H9 (cell line): ENCODE data around the gene H2BK1. TPM values are rescaled to one million over a fixed set of nuclear protein-coding genes. Genes with fewer than 3 reads are reported as not detected.

Source experiments
- DNase-seq: peaks from one replicate; pipeline ENCODE4 v3.0.0-alpha.2; 2017
- H2AFZ ChIP-seq: one replicate; pipeline ENCODE4 v1.6.1; 2013; ENCODE audit warnings: mild to moderate bottlenecking, low read length, control low read depth, moderate library complexity
- H2AK5ac ChIP-seq: 2 replicates; pipeline ENCODE4 v1.6.1; 2013; ENCODE audit warnings: low read length, control low read depth, mixed read lengths; ENCODE audit not compliant: insufficient read length
- H2BK120ac ChIP-seq: one replicate; pipeline ENCODE4 v1.6.1; 2013; ENCODE audit warnings: low read depth, mild to moderate bottlenecking, low read length, control low read depth, inconsistent platforms; ENCODE audit not compliant: poor library complexity, severe bottlenecking
- H2BK12ac ChIP-seq: 2 replicates; pipeline ENCODE4 v1.6.1; 2013; ENCODE audit warnings: low read length, control low read depth, mixed read lengths, low read depth; ENCODE audit not compliant: insufficient read length
- H2BK15ac ChIP-seq: 2 replicates; pipeline ENCODE4 v1.6.1; 2013; ENCODE audit warnings: low read depth, low read length, control low read depth
- H2BK20ac ChIP-seq: one replicate; pipeline ENCODE4 v1.6.1; 2013; ENCODE audit warnings: low read depth, mild to moderate bottlenecking, low read length, control low read depth, inconsistent platforms; ENCODE audit not compliant: poor library complexity, severe bottlenecking
- H2BK5ac ChIP-seq: 2 replicates; pipeline ENCODE4 v1.6.1; 2013; ENCODE audit warnings: low read length, control low read depth, mixed read lengths; ENCODE audit not compliant: insufficient read length
- H3K14ac ChIP-seq: 2 replicates; pipeline ENCODE4 v1.6.1; 2013; ENCODE audit warnings: low read length, control low read depth; ENCODE audit not compliant: insufficient read depth
- H3K18ac ChIP-seq: 2 replicates; pipeline ENCODE4 v1.6.1; 2013; ENCODE audit warnings: low read depth, mild to moderate bottlenecking, mixed read lengths, low read length, control low read depth; ENCODE audit not compliant: insufficient read length
- H3K23ac ChIP-seq: 2 replicates; pipeline ENCODE4 v1.6.1; 2013; ENCODE audit warnings: low read length, control low read depth, mixed read lengths, low read depth; ENCODE audit not compliant: insufficient read length
- H3K23me2 ChIP-seq: 2 replicates; pipeline ENCODE4 v1.6.1; 2013; ENCODE audit warnings: low read depth, mild to moderate bottlenecking, mixed read lengths, low read length, control low read depth; ENCODE audit not compliant: insufficient read length, poor library complexity, severe bottlenecking
- H3K27ac ChIP-seq: 2 replicates; pipeline ENCODE4 v1.5.1; 2013; ENCODE audit warnings: low read length, control low read depth, mixed read lengths, low read depth; ENCODE audit not compliant: insufficient read length
- H3K27me3 ChIP-seq: 2 replicates; pipeline ENCODE4 v1.6.1; 2013; ENCODE audit warnings: low read length, control low read depth, inconsistent platforms; ENCODE audit not compliant: insufficient read depth
- H3K4ac ChIP-seq: 2 replicates; pipeline ENCODE4 v1.6.1; 2013; ENCODE audit warnings: low read depth, mild to moderate bottlenecking, control low read depth, inconsistent platforms, low read length, moderate library complexity
- H3K4me1 ChIP-seq: 2 replicates; pipeline ENCODE4 v1.6.1; 2013; ENCODE audit warnings: low read length, control low read depth, inconsistent platforms; ENCODE audit not compliant: insufficient read depth
- H3K4me2 ChIP-seq: 2 replicates; pipeline ENCODE4 v1.6.1; 2013; ENCODE audit warnings: low read length, control low read depth, mixed read lengths; ENCODE audit not compliant: insufficient read length, insufficient read depth
- H3K56ac ChIP-seq: 2 replicates; pipeline ENCODE4 v1.6.1; 2013; ENCODE audit warnings: low read depth, mild to moderate bottlenecking, mixed read lengths, low read length, control low read depth; ENCODE audit not compliant: insufficient read length
- H3K79me1 ChIP-seq: 2 replicates; pipeline ENCODE4 v1.6.1; 2013; ENCODE audit warnings: low read depth, mild to moderate bottlenecking, moderate library complexity, low read length, control low read depth, inconsistent platforms; ENCODE audit not compliant: insufficient read depth, poor library complexity, severe bottlenecking
- H3K79me2 ChIP-seq: 2 replicates; pipeline ENCODE4 v1.6.1; 2013; ENCODE audit warnings: low read length, control low read depth, inconsistent platforms; ENCODE audit not compliant: insufficient read depth
- H3K9ac ChIP-seq: 2 replicates; pipeline ENCODE4 v1.6.1; 2013; ENCODE audit warnings: low read length, control low read depth, mixed read lengths; ENCODE audit not compliant: insufficient read length; ENCODE audit errors: extremely low read depth
- H3K9me3 ChIP-seq: one replicate; pipeline ENCODE4 v1.6.1; 2013; ENCODE audit warnings: low read depth, low read length, inconsistent platforms; ENCODE audit not compliant: control insufficient read depth
- H3T11ph ChIP-seq: one replicate; pipeline ENCODE4 v1.6.1; 2013; ENCODE audit warnings: mild to moderate bottlenecking, low read length, control low read depth, inconsistent platforms
- H4K20me1 ChIP-seq: one replicate; pipeline ENCODE4 v1.6.1; 2013; ENCODE audit not compliant: control insufficient read depth, insufficient read length, insufficient read depth
- H4K5ac ChIP-seq: 2 replicates; pipeline ENCODE4 v1.6.1; 2013; ENCODE audit warnings: low read depth, mild to moderate bottlenecking, mixed read lengths, low read length, control low read depth; ENCODE audit not compliant: insufficient read length
- H4K8ac ChIP-seq: replicated peaks from 2 replicates; pipeline ENCODE4 v1.6.1; 2013; ENCODE audit warnings: low read length, control low read depth, mixed read lengths, low read depth; ENCODE audit not compliant: insufficient read length
- H4K91ac ChIP-seq: 2 replicates; pipeline ENCODE4 v1.6.1; 2013; ENCODE audit warnings: low read depth, mild to moderate bottlenecking, moderate library complexity, mixed read lengths, low read length, control low read depth; ENCODE audit not compliant: insufficient read length
- H3K27ac Mint-ChIP-seq, 3 experiments: 2 replicates in 2 of 3; 3 replicates in 1 of 3; pipeline ENCODE4 v1.8.0; 2020 to 2021; ENCODE audit warnings: mixed read lengths in 3 of 3, mild to moderate bottlenecking in 1 of 3, moderate library complexity in 1 of 3
- H3K27me3 Mint-ChIP-seq: 2 replicates; pipeline ENCODE4 v1.8.0; 2021; ENCODE audit warnings: low read depth, mild to moderate bottlenecking, moderate library complexity, mixed read lengths
- H3K36me3 Mint-ChIP-seq, 3 experiments: 2 replicates in 2 of 3; 3 replicates in 1 of 3; pipeline ENCODE4 v1.8.0; 2020 to 2021; ENCODE audit warnings: low read depth in 3 of 3, mixed read lengths in 3 of 3; ENCODE audit not compliant: insufficient read depth in 1 of 3
- H3K4me1 Mint-ChIP-seq, 2 experiments: 2 replicates each; pipeline ENCODE4 v1.8.0; 2020; ENCODE audit warnings: mixed read lengths in 2 of 2
- H3K4me3 Mint-ChIP-seq, 2 experiments: 2 replicates in 1 of 2; 3 replicates in 1 of 2; pipeline ENCODE4 v1.8.0; 2020 to 2021; ENCODE audit warnings: mild to moderate bottlenecking in 2 of 2, mixed read lengths in 2 of 2, moderate library complexity in 1 of 2
- H3K9me3 Mint-ChIP-seq, 2 experiments: 2 replicates in 1 of 2; 3 replicates in 1 of 2; pipeline ENCODE4 v1.8.0; 2020; ENCODE audit warnings: mild to moderate bottlenecking in 2 of 2, mixed read lengths in 2 of 2, moderate library complexity in 1 of 2
- WGBS: extraction: QIAGEN DNeasy Blood & Tissue Kit; methylation state at CpG from one replicate; pipeline ENCODE4 v1.1.7; 2013; ENCODE audit warnings: missing lambda C conversion rate, low lambda C conversion rate, mixed read lengths; ENCODE audit not compliant: insufficient read length; ENCODE audit errors: extremely low coverage; 5-methylcytosine and 5-hydroxymethylcytosine counted together
- total RNA-seq: library from RNA; stranded (reverse); gene quantifications from 2 replicates; pipeline ENCODE4 v1.2.1, GENCODE V29; 2021
- TF ChIP-seq, protein P1 (sequence below): fragments of 200-600 bp; sonication (generic); conservative IDR thresholded peaks from 3 replicates; pipeline ENCODE4 v1.8.0; 2021; ENCODE audit warnings: antibody characterized with exemption, mild to moderate bottlenecking

H2BK1 gene
- total RNA-seq, 1 experiment from 2014 or later = not detected

DNA sequence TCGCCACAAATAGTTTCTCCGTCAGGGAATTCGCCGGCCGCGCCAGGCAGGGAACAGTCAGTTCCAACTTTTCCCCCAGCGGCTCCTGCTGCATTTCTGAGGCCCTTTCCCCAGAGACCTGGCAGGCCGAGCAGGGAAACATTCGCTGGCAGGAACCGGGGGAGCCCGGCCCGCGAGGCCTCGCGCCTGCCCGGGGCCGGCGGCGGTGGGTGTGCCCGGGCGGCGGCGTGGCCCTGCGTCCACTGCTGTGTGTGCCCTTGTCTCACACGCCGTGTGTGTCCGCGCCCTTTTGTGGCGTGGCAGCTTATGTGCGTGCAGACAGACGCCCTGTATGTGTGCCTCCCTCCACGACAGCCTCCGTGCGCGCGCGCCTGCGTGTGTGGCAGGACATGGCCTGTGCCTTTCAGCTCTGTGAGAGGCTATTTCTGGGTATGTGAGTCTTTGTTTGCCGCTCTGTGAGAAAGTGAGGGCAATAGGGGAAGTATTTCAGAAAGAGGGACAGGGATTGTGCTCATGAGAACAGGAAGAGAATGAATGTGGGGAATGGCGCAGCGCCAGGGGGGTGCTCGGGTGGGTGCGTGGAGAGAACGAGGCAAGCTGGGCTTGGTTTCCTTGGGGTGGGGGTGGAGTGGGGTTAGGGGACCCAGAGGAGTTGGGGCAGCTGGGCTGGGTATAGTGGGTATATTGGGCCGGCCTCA, 38.9 kb upstream of the H2BK1 start:
- Histone ChIP-seq H4K91ac (no peak overlapping the region), H2BK120ac (no peak overlapping the region), H4K8ac (no peak overlapping the region), H2BK5ac (no peak overlapping the region), H3K23me2 (peaks cover 22% of the 10 kb centered on the region), H3K9me3 (no peaks in the 10 kb centered on the region), H3K18ac (no peak overlapping the region), H3K79me1 (no peaks in the 10 kb centered on the region), H2BK20ac (no peak overlapping the region), H3K27me3 (peaks cover 19% of the 10 kb centered on the region; the same call in 1 of the 2 replicates), H3K14ac (no peak overlapping the region), H3T11ph (no peak overlapping the region), H3K27ac (no peak overlapping the region), H2BK15ac (no peak overlapping the region), H2AK5ac (no peak overlapping the region), H3K4me1 (peaks cover 7% of the 10 kb centered on the region; the same call in 1 of the 2 replicates), H3K4me2 (peak overlapping the region; percentile 71), H3K4ac (no peak overlapping the region), H2AFZ (no peak overlapping the region), H4K20me1 (no peaks in the 10 kb centered on the region), H3K23ac (no peak overlapping the region), H2BK12ac (no peak overlapping the region), H3K56ac (no peak overlapping the region), H3K79me2 (no peaks in the 10 kb centered on the region), H4K5ac (no peak overlapping the region), H3K9ac (no peak overlapping the region)
- peaks cover 52 to 67% of the 10 kb centered on the region in 2 experiments for H3K4me1 Mint-ChIP-seq
- TF ChIP-seq, protein P1, sequence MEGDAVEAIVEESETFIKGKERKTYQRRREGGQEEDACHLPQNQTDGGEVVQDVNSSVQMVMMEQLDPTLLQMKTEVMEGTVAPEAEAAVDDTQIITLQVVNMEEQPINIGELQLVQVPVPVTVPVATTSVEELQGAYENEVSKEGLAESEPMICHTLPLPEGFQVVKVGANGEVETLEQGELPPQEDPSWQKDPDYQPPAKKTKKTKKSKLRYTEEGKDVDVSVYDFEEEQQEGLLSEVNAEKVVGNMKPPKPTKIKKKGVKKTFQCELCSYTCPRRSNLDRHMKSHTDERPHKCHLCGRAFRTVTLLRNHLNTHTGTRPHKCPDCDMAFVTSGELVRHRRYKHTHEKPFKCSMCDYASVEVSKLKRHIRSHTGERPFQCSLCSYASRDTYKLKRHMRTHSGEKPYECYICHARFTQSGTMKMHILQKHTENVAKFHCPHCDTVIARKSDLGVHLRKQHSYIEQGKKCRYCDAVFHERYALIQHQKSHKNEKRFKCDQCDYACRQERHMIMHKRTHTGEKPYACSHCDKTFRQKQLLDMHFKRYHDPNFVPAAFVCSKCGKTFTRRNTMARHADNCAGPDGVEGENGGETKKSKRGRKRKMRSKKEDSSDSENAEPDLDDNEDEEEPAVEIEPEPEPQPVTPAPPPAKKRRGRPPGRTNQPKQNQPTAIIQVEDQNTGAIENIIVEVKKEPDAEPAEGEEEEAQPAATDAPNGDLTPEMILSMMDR = no peak; the same call in 2 of the 3 replicates
- no peaks in the 10 kb centered on the region; a peak in 1 of 5 replicates for H3K9me3 Mint-ChIP-seq
- peak overlapping the region; percentile 55 to 75 for H3K4me3 Mint-ChIP-seq
- no CpG with 5 or more reads among the region's 45 CpGs for WGBS
- DNase-seq = no peak
- no peak overlapping the region for H3K27ac Mint-ChIP-seq
- H3K27me3 Mint-ChIP-seq = peaks cover 81% of the 10 kb centered on the region
- no peaks in the 10 kb centered on the region for H3K36me3 Mint-ChIP-seq
